ENCODE measurements around the gene HJV. TPM values are rescaled to one million over a fixed set of nuclear protein-coding genes. Genes with fewer than 3 reads are reported as not detected.

Gene HJV
- total and polyA plus RNA-seq, 7 donors, result 38.1 to 354 (median 312) TPM

- ATAC-seq (peak; percentile 20 to 47 (median 29)), DNase-seq (peak; percentile 63 to 77)
- no peaks in the 10 kb centered on the region for H3K9me3 ChIP-seq
- peak overlapping the region; percentile 98 for H3K27ac ChIP-seq
- H3K4me3 ChIP-seq, result peak overlapping the region; percentile 50
- H3K4me1 ChIP-seq, result peaks cover 52% of the 10 kb centered on the region
- no peaks in the 10 kb centered on the region for H3K27me3 ChIP-seq (ENCODE audit: insufficient read depth in 3 of 3, low read length in 2 of 3)
- TF ChIP-seq CTCF (IDR thresholded peaks at IDR 0.05), result peak; percentile 86
- intact Hi-C loops (cut with DNase I), result loop anchor here (2.0 kb wide), 2 partner anchors 17 to 35 kb away; no protein-coding TSS in a partner anchor
- H3K36me3 ChIP-seq (ENCODE audit: insufficient read depth in 1 of 2, low read depth in 1 of 2), result peaks cover 0 to 11% of the 10 kb centered on the region in 2 donors
- WGBS, 3 donors, result 14 to 23% (median 19%) methylated on average over 9 of the region's 9 CpGs
These were observed 43.8 kb downstream of the HJV start for GRCh38 chr1:145977486-145978470.

DNA sequence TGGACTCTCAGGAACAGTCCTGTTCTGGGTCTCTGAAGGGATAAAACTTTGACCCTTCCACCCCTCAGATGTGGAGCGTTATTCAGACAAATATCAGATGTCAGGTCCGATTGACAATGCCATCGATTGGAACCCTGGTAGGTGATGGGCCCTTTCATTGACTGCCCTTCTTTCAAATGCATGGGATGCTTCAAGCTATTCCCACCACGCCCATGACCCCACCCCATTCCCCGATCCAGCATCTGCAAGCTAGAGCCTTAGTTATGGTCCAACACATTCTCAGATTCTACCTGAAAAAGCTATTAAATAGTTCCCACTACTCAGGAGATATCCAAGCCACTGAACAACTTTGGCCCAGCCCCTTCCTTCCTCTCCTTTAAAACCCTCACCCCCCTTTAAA lies 44.5 kb downstream of the HJV start:
- Histone ChIP-seq H3K27me3 (ENCODE audit: insufficient read depth in 3 of 3, low read length in 2 of 3) (no peaks in the 10 kb centered on the region), H3K4me3 (no peak overlapping the region), H3K36me3 (ENCODE audit: insufficient read depth in 1 of 2, low read depth in 1 of 2) (peaks cover 0 to 11% of the 10 kb centered on the region in 2 donors), H3K27ac (peak overlapping the region; percentile 98), H3K4me1 (peaks cover 44% of the 10 kb centered on the region), H3K9me3 (no peaks in the 10 kb centered on the region)
- ATAC-seq (no peak), DNase-seq (peak in 1 of 2 donors; percentile 35)
- WGBS, 3 donors, result 76 to 78% (median 78%) methylated on average over 5 of the region's 5 CpGs
- no peak for TF ChIP-seq CTCF (IDR thresholded peaks at IDR 0.05)
- intact Hi-C loops (cut with DNase I), result loop anchor here in 1 of 2 donors (2.0 kb wide), 1 partner anchor 36 kb away; no protein-coding TSS in a partner anchor

- Histone ChIP-seq H3K4me1 (peaks cover 27% of the 10 kb centered on the region), H3K27ac (peak overlapping the region; percentile 9), H3K36me3 (ENCODE audit: insufficient read depth in 1 of 2, low read depth in 1 of 2) (peaks cover 0 to 11% of the 10 kb centered on the region in 2 donors), H3K4me3 (no peak overlapping the region), H3K9me3 (no peaks in the 10 kb centered on the region), H3K27me3 (ENCODE audit: insufficient read depth in 3 of 3, low read length in 2 of 3) (no peaks in the 10 kb centered on the region)
- TF ChIP-seq CTCF (IDR thresholded peaks at IDR 0.05), result no peak
- ATAC-seq (no peak), DNase-seq (peak in 1 of 2 donors; percentile 20)
- intact Hi-C loops (cut with DNase I), result loop anchor here in 1 of 2 donors (1.0 kb wide), 1 partner anchor 33 kb away; no protein-coding TSS in a partner anchor
- 38 to 51% (median 46%) methylated on average over 4 of the region's 4 CpGs for whole genome bisulfite sequencing, 3 donors
These were observed 46.3 kb downstream of the HJV start for GRCh38 chr1:145975216-145975615.

GRCh38 chr1:145974721-145975120 lies 46.8 kb downstream of the HJV start:
- Histone ChIP-seq H3K27me3 (ENCODE audit: insufficient read depth in 3 of 3, low read length in 2 of 3) (no peaks in the 10 kb centered on the region), H3K4me3 (no peak overlapping the region), H3K9me3 (no peaks in the 10 kb centered on the region), H3K27ac (peak overlapping the region; percentile 9), H3K4me1 (peaks cover 22% of the 10 kb centered on the region), H3K36me3 (ENCODE audit: insufficient read depth in 1 of 2, low read depth in 1 of 2) (peaks cover 0 to 11% of the 10 kb centered on the region in 2 donors)
- TF ChIP-seq CTCF (IDR thresholded peaks at IDR 0.05), result no peak
- intact Hi-C loops (cut with DNase I), result loop anchor here in 1 of 2 donors (1.0 kb wide), 1 partner anchor 34 kb away; no protein-coding TSS in a partner anchor
- no peak for ATAC-seq
- peak in 1 of 2 donors; percentile 39 for DNase-seq
- WGBS, 3 donors, result 78 to 87% (median 79%) methylated on average over 7 of the region's 7 CpGs
